Large intestine (tissue), 3 donors: ENCODE results near the gene SH2D6. TPM values are rescaled to one million over a fixed set of nuclear protein-coding genes. Genes with fewer than 3 reads are reported as not detected.
"Not testable (repeated sequence)": the region's sequence is repeated elsewhere in the genome, so short reads cannot be mapped to it uniquely, and the experiment has no call there.

Source experiments
- DNase-seq, 2 donors: peaks; one replicate each; pipeline versions ENCODE4 v3.0.0 to v3.0.0-alpha.2; 2013
- H3K27ac ChIP-seq: one replicate; pipeline ENCODE4 v1.5.1; 2013; ENCODE audit warnings: low read length
- H3K27me3 ChIP-seq: 2 replicates; pipeline ENCODE4 v1.6.1; 2013; ENCODE audit warnings: low read length; ENCODE audit not compliant: control insufficient read depth, insufficient read depth
- H3K36me3 ChIP-seq: 2 replicates; pipeline ENCODE4 v1.6.1; 2013; ENCODE audit warnings: low read length; ENCODE audit not compliant: control insufficient read depth, insufficient read depth
- H3K4me1 ChIP-seq: one replicate; pipeline ENCODE4 v1.6.1; 2013; ENCODE audit warnings: low read length; ENCODE audit not compliant: control insufficient read depth, insufficient read depth
- H3K4me3 ChIP-seq: one replicate; pipeline ENCODE4 v1.5.1; 2013; ENCODE audit warnings: low read length
- H3K9me3 ChIP-seq: one replicate; pipeline ENCODE4 v1.6.1; 2013; ENCODE audit warnings: mild to moderate bottlenecking, low read depth, low read length, moderate library complexity; ENCODE audit not compliant: control insufficient read depth
- WGBS: methylation state at CpG from one replicate; pipeline ENCODE4 v1.1.5; 2013; ENCODE audit warnings: low lambda C conversion rate; ENCODE audit not compliant: insufficient coverage; 5-methylcytosine and 5-hydroxymethylcytosine counted together
- polyA plus RNA-seq: library from polyadenylated mRNA; unstranded; fragments of 120-200 nt; gene quantifications from one replicate; pipeline ENCODE4 v1.2.1, GENCODE V29; 2013

Gene SH2D6
- polyA plus RNA-seq, 1 donor: 3.8 TPM

DNA sequence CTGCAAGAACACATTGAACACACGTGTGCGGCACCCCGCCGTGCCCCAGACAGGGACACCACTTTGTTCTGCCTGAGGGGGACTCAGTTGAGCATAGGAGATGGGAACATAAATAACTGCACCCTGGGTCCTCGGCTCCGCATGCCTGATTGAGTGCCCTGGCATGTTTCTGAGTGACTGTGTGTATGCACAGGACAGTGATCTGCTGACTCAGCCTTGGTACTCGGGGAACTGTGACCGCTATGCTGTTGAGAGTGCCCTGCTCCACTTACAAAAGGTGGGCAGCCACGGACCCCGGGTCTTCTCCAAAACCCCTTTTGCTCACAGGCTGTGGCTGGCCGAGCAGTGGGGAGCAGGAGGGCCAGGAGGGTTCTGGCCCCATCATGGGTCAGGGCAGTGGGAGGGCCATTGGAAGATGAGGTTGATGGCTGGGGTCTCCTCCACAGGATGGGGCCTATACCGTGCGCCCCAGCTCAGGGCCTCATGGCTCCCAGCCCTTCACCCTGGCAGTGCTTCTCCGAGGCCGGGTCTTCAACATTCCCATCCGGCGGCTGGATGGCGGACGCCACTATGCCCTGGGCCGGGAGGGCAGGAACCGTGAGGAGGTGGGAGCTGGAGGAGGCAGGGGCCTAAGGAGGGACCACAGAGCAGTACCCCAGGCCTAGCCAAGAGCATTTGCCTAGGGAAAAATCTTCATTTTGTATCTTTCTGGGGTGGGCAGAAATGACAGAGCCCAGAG, 16.9 kb downstream of the SH2D6 start:
- WGBS: no CpG with 5 or more reads among the region's 21 CpGs
- no peaks in the 10 kb centered on the region for H3K36me3 ChIP-seq
- no peak for DNase-seq
- no peak overlapping the region for H3K27ac ChIP-seq
- no peaks in the 10 kb centered on the region for H3K27me3 ChIP-seq
- H3K4me3 ChIP-seq: no peak overlapping the region
- peaks cover 42% of the 10 kb centered on the region for H3K4me1 ChIP-seq
- no peaks in the 10 kb centered on the region for H3K9me3 ChIP-seq

GRCh38 chr2:85435981-85436835, 17.7 kb downstream of the SH2D6 start:
- Histone ChIP-seq H3K36me3 (no peaks in the 10 kb centered on the region), H3K4me1 (peaks cover 42% of the 10 kb centered on the region)
- DNase-seq: no peak

DNA sequence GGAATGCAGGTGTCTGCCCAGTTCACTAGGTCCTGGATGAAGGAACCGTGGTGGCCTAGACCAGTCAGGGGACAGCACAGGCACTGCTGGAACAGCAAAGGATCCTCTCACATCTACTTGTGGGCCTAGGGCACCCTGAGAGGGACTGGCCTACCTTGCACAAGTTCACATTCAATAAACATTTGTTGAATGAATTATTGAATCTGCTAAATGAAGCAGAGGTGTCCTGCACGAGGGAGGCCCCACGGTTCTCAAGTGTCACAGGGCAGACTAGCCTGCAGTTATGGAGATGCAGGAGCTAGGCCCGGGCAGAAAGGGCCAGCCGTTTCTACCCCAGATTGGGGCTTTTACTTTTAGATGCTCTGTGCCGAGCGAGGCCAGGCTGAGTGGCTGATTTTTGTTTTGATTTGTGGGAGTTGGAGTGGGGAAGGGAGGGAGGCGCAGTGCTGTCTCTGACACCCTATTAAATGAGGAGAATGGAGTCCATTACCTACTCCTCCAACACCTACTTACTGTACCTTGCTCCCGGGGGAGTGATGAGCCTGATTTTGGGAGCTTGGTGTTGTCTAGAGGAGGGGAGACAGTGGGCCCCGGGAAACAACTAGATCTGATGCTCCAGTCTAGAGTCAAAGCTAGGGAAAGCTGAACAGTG, 18.4 kb downstream of the SH2D6 start:
- Histone ChIP-seq H3K4me3 (no peak overlapping the region), H3K9me3 (no peaks in the 10 kb centered on the region), H3K36me3 (no peaks in the 10 kb centered on the region), H3K4me1 (peaks cover 42% of the 10 kb centered on the region), H3K27ac (peak overlapping the region; percentile 14), H3K27me3 (no peaks in the 10 kb centered on the region)
- DNase-seq: no peak
- no CpG with 5 or more reads among the region's 10 CpGs for WGBS

More at GRCh38 chr2:85435981-85436835, 17.7 kb downstream of the SH2D6 start:
- Histone ChIP-seq H3K9me3 (no peaks in the 10 kb centered on the region), H3K4me3 (no peak overlapping the region), H3K27me3 (no peaks in the 10 kb centered on the region), H3K27ac (no peak overlapping the region)
- WGBS: no CpG with 5 or more reads among the region's 16 CpGs

DNA sequence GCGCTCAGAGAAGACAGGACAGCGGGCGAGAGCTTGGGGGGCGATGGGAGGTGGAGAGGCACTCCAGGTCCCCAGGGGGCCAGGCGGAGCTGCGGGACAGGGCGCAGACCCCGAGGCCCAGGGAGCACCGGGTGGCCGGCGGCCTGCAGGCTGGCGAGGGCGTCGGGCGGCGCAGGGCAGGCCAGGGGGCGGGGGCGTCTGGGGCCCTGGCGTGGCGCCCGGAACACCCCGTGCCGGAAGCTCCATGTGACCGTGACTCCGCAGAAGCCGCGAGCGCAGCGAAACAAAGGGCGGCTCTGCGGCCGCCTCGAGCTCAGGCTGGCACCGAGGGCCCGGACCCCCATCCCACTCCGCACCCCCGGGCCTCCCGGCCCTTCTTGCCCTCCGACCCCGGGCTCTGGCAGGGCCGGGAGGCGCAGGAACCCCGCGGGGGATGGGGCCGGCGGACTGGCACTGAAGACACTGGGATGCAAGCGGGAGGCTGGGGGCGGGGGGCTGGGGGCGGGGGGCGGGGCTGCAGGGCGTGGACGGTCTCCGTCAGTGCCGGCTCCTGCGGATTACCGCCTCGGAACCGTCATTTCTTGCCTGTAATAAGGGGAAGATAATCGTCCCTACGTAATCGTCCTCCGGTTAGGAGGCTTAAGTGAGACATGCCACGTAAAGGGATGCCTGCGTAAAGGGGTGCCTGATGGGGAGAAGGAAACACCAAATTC, 19.1 kb downstream of the SH2D6 start:
- no CpG with 5 or more reads among the region's 64 CpGs for WGBS
- no peaks in the 10 kb centered on the region for H3K27me3 ChIP-seq
- DNase-seq: peak; percentile 84 to 91
- H3K4me1 ChIP-seq: peaks cover 42% of the 10 kb centered on the region
- H3K4me3 ChIP-seq: peak overlapping the region; percentile 53
- H3K27ac ChIP-seq: peak overlapping the region; percentile 63
- no peaks in the 10 kb centered on the region for H3K36me3 ChIP-seq
- H3K9me3 ChIP-seq: no peaks in the 10 kb centered on the region

GRCh38 chr2:85438201-85439024, 19.9 kb downstream of the SH2D6 start:
- H3K27me3 ChIP-seq: no peaks in the 10 kb centered on the region
- H3K36me3 ChIP-seq: no peaks in the 10 kb centered on the region
- peak in 1 of 2 donors; percentile 41 for DNase-seq
- H3K4me1 ChIP-seq: peaks cover 40% of the 10 kb centered on the region
- WGBS: 80% methylated on average over 1 of the region's 19 CpGs
- peak overlapping the region; percentile 53 for H3K4me3 ChIP-seq
- H3K27ac ChIP-seq: peak overlapping the region; percentile 63
- H3K9me3 ChIP-seq: no peaks in the 10 kb centered on the region

DNA sequence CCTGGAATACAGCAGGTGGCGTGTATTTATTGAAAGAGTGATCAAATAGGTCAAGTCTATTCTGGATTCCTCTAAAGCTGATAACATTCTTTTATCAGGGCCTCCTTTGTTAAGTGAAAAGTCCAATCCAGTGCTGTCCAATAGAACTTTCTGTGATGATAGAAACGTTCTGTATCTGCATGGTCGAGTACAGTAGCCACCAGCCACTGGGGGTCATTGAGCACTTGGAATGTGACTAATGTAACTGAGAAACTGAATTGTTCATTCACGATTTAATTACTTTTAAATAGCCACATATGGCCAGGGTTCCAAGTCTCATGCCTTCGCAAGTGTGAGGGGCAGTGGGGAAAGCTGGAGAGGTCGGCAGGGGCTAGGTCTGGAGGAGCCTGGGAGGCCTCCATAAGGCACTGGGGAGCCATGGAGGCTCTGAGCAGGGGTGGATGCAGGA, 20.5 kb downstream of the SH2D6 start:
- H3K36me3 ChIP-seq: no peaks in the 10 kb centered on the region
- H3K27me3 ChIP-seq: no peaks in the 10 kb centered on the region
- no peak for DNase-seq
- no peak overlapping the region for H3K27ac ChIP-seq
- peaks cover 35% of the 10 kb centered on the region for H3K4me1 ChIP-seq
- H3K4me3 ChIP-seq: no peak overlapping the region
- no peaks in the 10 kb centered on the region for H3K9me3 ChIP-seq
- no CpG with 5 or more reads among the region's 6 CpGs for WGBS

DNA sequence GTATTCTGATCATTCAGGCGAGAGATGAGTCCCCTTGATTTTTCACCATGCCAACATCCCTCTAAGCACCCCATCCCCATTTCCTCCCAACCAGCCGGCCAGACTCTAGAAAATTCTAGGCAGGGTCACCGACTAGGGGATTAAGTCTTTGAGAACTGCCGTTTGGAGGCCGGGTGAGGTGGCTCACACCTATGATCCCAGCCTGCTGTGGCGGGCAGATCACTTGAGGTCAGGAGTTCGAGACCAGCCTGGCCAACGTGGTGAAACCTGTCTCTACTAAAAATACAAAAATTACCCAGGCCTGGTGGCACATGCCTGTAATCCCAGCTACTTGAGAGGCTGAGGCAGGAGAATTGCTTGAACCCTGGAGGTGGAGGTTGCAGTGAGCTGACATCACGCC, 21.1 kb downstream of the SH2D6 start:
- not testable (repeated sequence) for H3K27ac ChIP-seq, H3K4me3 ChIP-seq, H3K9me3 ChIP-seq, H3K27me3 ChIP-seq, H3K36me3 ChIP-seq, DNase-seq
- peaks cover 32% of the 10 kb centered on the region for H3K4me1 ChIP-seq
- WGBS: no CpG with 5 or more reads among the region's 9 CpGs

DNA sequence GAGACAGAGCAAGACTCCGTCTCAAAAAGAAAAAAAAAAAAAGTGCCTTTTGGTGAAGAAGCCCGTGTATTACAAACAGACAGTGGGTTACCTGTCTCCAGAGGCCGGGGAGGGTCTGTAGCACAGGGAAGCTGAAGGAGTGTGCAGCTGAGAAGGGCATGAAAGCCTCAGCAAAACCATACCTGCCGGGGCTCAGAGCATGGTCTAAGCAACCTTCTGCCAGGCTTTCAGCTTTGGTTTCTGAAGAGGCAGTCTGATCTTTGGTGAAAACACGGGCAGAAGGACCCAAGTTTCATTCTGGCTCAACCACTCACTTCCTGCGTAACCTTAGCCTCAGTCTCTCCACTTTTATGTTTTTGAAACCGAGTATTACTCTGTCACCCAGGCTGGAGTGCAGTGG, 21.5 kb downstream of the SH2D6 start:
- WGBS: no CpG with 5 or more reads among the region's 7 CpGs

DNA sequence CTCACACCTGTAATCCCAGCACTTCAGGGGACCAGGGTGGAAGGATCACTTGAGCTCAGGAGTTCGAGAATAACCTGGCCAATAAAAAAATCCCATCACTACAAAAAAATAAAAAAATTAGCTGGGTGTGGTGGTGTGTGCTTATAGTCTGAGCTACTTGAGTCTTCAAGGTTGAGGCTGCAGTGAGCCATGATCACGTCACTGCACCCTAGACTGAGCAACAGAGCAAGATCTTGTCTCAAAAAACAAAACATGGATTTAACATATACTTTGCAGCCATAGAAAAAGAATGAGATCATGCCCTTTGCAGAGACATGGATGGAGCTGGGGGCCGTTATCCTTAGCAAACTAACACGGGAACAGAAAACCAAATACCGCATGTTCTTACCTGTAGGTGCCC, 22.2 kb downstream of the SH2D6 start:
- Histone ChIP-seq H3K4me3 (no peak overlapping the region), H3K27ac (no peak overlapping the region), H3K9me3 (no peaks in the 10 kb centered on the region), H3K36me3 (no peaks in the 10 kb centered on the region), H3K4me1 (peaks cover 25% of the 10 kb centered on the region), H3K27me3 (no peaks in the 10 kb centered on the region)
- no CpG with 5 or more reads among the region's 5 CpGs for WGBS
- DNase-seq: no peak

More for the DNA sequence above, 21.5 kb downstream of the SH2D6 start:
- H3K27ac ChIP-seq: no peak overlapping the region
- H3K27me3 ChIP-seq: no peaks in the 10 kb centered on the region
- no peak for DNase-seq
- H3K4me1 ChIP-seq: peaks cover 32% of the 10 kb centered on the region
- H3K9me3 ChIP-seq: no peaks in the 10 kb centered on the region
- no peak overlapping the region for H3K4me3 ChIP-seq
- no peaks in the 10 kb centered on the region for H3K36me3 ChIP-seq
